K562 (cell line): ENCODE measurements around the gene CYP46A1. TPM values are rescaled to one million over a fixed set of nuclear protein-coding genes. Genes with fewer than 3 reads are reported as not detected.

Source experiments
- CBX1 ChIP-seq: sonication (generic); IDR thresholded peaks from 2 replicates; pipeline ENCODE4 v1.6.1; 2016; ENCODE audit warnings: antibody characterized with exemption, low read depth, mild to moderate bottlenecking
- ERF ChIP-seq: fragments of 450-650 bp; formaldehyde crosslinking; IDR thresholded peaks from 2 replicates; pipeline ENCODE4 v1.4.0; 2020; ENCODE audit warnings: mild to moderate bottlenecking, mixed read lengths
- EZH2 ChIP-seq: IDR thresholded peaks from 2 replicates; pipeline ENCODE4 v1.6.1; 2012; ENCODE audit warnings: low read depth, mild to moderate bottlenecking, inconsistent platforms, low read length, borderline replicate concordance
- GATAD2A ChIP-seq: fragments of 450-650 bp; IDR thresholded peaks from 2 replicates; pipeline ENCODE4 v1.6.1; 2017
- HNRNPH1 ChIP-seq: fragments of 200-400 bp; formaldehyde crosslinking; optimal IDR thresholded peaks from 2 replicates; pipeline ENCODE3; 2017; ENCODE audit warnings: low read depth, mild to moderate bottlenecking, low read length, moderate library complexity
- ILF3 ChIP-seq: fragments of 450-650 bp; IDR thresholded peaks from 2 replicates; pipeline ENCODE4 v1.6.1; 2018; ENCODE audit warnings: antibody characterized with exemption, mild to moderate bottlenecking, moderate library complexity, borderline replicate concordance
- MIER1 ChIP-seq: fragments of 450-650 bp; IDR thresholded peaks from 2 replicates; pipeline ENCODE4 v1.6.1; 2016; ENCODE audit warnings: antibody characterized with exemption, mild to moderate bottlenecking, low read depth
- NKRF ChIP-seq: fragments of 450-650 bp; IDR thresholded peaks from 2 replicates; pipeline ENCODE4 v1.6.1; 2016; ENCODE audit warnings: borderline replicate concordance
- PML ChIP-seq: IDR thresholded peaks from 2 replicates; pipeline ENCODE4 v1.6.1; 2012; ENCODE audit warnings: low read length, inconsistent platforms
- PPARD ChIP-seq: fragments of 250-450 bp; sonication (Bioruptor Pico); IDR thresholded peaks from 2 replicates; pipeline ENCODE4 v1.8.0; 2022; ENCODE audit warnings: inconsistent platforms, mild to moderate bottlenecking, moderate library complexity
- SMARCC2 ChIP-seq: fragments of 450-650 bp; IDR thresholded peaks from 2 replicates; pipeline ENCODE4 v1.6.1; 2017; ENCODE audit warnings: antibody characterized with exemption, moderate library complexity, mild to moderate bottlenecking, low read depth
- SRSF3 ChIP-seq: fragments of 200-400 bp; formaldehyde crosslinking; IDR thresholded peaks from 2 replicates; pipeline ENCODE4 v1.6.1; 2016; ENCODE audit warnings: mild to moderate bottlenecking, low read length, moderate library complexity; ENCODE audit not compliant: insufficient read depth
- STAG1 ChIP-seq: sonication (generic); formaldehyde crosslinking; IDR thresholded peaks from 2 replicates; pipeline ENCODE4 v1.5.0; 2020; ENCODE audit warnings: missing genetic modification reagents, borderline replicate concordance
- TAF9B ChIP-seq: fragments of 450-650 bp; IDR thresholded peaks from 2 replicates; pipeline ENCODE4 v1.6.1; 2018; ENCODE audit warnings: mild to moderate bottlenecking; ENCODE audit not compliant: partially characterized antibody
- ZBED1 ChIP-seq: IDR thresholded peaks from 2 replicates; pipeline ENCODE4 v1.6.1; 2014
- ZBTB26 ChIP-seq: fragments of 450-650 bp; formaldehyde crosslinking; IDR thresholded peaks from 2 replicates; pipeline ENCODE4 v1.4.0; 2022; ENCODE audit warnings: missing genetic modification characterization
- ZNF143 ChIP-seq: sonication (generic); formaldehyde crosslinking; IDR thresholded peaks from 2 replicates; pipeline ENCODE4 v1.9.0; 2022; ENCODE audit warnings: mild to moderate bottlenecking, missing genetic modification reagents
- ZNF263 ChIP-seq: sonication (generic); formaldehyde crosslinking; IDR thresholded peaks from 2 replicates; pipeline ENCODE4 v1.8.0; 2022; ENCODE audit warnings: mild to moderate bottlenecking, missing genetic modification reagents, borderline replicate concordance
- ZNF277 ChIP-seq: fragments of 250-450 bp; sonication (Bioruptor Pico); IDR thresholded peaks from 2 replicates; pipeline ENCODE4 v1.8.0; 2022; ENCODE audit warnings: inconsistent platforms, mild to moderate bottlenecking, moderate library complexity, borderline replicate concordance
- ZNF41 ChIP-seq: fragments of 250-450 bp; sonication (Bioruptor Pico); conservative IDR thresholded peaks from 2 replicates; pipeline ENCODE4 v1.4.0; 2020; ENCODE audit warnings: mild to moderate bottlenecking
- polyA plus RNA-seq, 8 experiments: library from polyadenylated mRNA; depleted of rRNA in 4 of 8; stranded (reverse) in 5 of 8; unstranded in 3 of 8; fragments of >200 nt; fragmentation: Nextera tagmentation in 2 of 8; fragmentation: Illumina TruSeq in 1 of 8; extraction: Ambion mirVana in 2 of 8; extraction: Trizol in 1 of 8; gene quantifications; 2 replicates each; pipeline versions ENCODE4 v1.2.1 to v1.2.3, GENCODE V29; 2011 to 2014; ENCODE audit warnings: inconsistent platforms in 1 of 8, missing spikeins in 1 of 8
- total RNA-seq, 7 experiments: library from RNA; depleted of rRNA in 6 of 7; stranded (reverse); fragments of >200 nt in 6 of 7; fragmentation: Illumina TruSeq in 2 of 7; extraction: Trizol in 2 of 7; gene quantifications; 2 replicates each; pipeline versions ENCODE4 v1.2.1 to v1.2.3, GENCODE V29; 2011 to 2021; ENCODE audit warnings: low replicate concordance in 1 of 7
- TF ChIP-seq, protein P1 (sequence below): fragments of 250-450 bp; sonication (Bioruptor Pico); IDR thresholded peaks from 2 replicates; pipeline ENCODE4 v1.8.0; 2021; ENCODE audit warnings: moderate library complexity, mild to moderate bottlenecking, inconsistent platforms
- TF ChIP-seq, protein P2 (sequence below): sonication (generic); formaldehyde crosslinking; IDR thresholded peaks from 2 replicates; pipeline ENCODE4 v1.9.0; 2022; ENCODE audit warnings: mild to moderate bottlenecking, missing genetic modification reagents

CYP46A1 gene
- total and polyA plus RNA-seq, 9 of the 15 experiments (the other 6 are each of a cell fraction or from before 2014, with no cell fraction given): not detected

DNA sequence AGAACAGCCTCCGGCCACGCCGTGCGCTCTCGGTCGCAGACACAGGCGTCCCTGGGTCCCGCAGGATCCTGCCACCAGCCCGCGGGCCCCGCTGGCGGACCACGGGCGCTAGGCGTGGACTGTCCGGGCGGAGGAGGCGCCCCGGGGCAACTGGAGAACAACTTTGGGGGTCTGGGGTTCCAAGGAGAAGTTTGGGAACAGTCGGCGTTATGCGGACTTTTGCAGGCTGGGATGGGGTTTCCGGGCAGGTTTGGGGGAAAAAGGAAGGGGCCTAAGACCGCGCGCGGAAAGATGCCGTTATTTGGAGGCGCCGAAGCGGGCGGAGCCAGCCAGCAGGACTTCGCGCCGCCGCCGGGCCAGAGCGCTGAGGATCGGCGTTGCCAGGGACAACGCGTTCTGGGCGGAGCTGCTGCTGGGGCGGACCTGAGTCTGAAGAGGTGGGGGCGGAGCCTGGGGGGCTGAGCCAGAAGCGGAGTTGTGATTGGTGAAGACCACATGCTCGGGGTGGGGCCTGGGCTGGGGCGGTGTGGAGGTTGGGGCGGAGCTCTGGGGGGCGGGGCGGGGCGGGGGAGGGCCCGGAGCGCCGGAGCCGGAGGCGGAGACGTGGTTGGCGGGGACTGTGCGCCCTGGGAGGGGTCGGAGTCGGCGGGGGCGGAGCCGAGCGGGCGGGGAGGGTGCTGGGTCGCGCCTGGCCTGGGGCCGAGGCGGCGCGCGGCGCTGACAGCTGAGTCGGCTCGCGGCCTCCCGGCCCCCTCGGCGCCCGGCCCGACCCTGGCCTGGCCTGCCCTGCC lies at the start of gene CYP46A1 (continued):
- TF ChIP-seq CBX1: peak; percentile 44; the same call in 1 of the 2 replicates
- TF ChIP-seq STAG1 (CRISPR knock-in tag): no peak
- no peak for TF ChIP-seq PPARD (CRISPR knock-in tag)
- TF ChIP-seq SRSF3: no peak
- TF ChIP-seq SMARCC2: no peak
- peak; percentile 26; the same call in 1 of the 2 replicates for TF ChIP-seq PML
- TF ChIP-seq ZNF277 (CRISPR knock-in tag): no peak
- TF ChIP-seq EZH2: no peak
- no peak for TF ChIP-seq ZBTB26 (CRISPR knock-in tag)
- TF ChIP-seq, protein P1, sequence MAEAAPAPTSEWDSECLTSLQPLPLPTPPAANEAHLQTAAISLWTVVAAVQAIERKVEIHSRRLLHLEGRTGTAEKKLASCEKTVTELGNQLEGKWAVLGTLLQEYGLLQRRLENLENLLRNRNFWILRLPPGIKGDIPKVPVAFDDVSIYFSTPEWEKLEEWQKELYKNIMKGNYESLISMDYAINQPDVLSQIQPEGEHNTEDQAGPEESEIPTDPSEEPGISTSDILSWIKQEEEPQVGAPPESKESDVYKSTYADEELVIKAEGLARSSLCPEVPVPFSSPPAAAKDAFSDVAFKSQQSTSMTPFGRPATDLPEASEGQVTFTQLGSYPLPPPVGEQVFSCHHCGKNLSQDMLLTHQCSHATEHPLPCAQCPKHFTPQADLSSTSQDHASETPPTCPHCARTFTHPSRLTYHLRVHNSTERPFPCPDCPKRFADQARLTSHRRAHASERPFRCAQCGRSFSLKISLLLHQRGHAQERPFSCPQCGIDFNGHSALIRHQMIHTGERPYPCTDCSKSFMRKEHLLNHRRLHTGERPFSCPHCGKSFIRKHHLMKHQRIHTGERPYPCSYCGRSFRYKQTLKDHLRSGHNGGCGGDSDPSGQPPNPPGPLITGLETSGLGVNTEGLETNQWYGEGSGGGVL (CRISPR knock-in tag): no peak
- TF ChIP-seq MIER1: no peak
- no peak for TF ChIP-seq HNRNPH1
- no peak for TF ChIP-seq GATAD2A
- peak; percentile 56; the same call in 1 of the 2 replicates for TF ChIP-seq NKRF
- TF ChIP-seq ZNF263: no peak
- TF ChIP-seq ILF3: no peak
- TF ChIP-seq, protein P2, sequence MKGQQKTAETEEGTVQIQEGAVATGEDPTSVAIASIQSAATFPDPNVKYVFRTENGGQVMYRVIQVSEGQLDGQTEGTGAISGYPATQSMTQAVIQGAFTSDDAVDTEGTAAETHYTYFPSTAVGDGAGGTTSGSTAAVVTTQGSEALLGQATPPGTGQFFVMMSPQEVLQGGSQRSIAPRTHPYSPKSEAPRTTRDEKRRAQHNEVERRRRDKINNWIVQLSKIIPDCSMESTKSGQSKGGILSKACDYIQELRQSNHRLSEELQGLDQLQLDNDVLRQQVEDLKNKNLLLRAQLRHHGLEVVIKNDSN (CRISPR knock-in tag): no peak
- no peak for TF ChIP-seq ZNF143 (CRISPR knock-in tag)
- TF ChIP-seq TAF9B: peak; percentile 36
- TF ChIP-seq ZNF41 (CRISPR knock-in tag): no peak
- no peak for TF ChIP-seq ZBED1
- TF ChIP-seq ERF: no peak
